GM12878 (cell line): ENCODE results near the gene CBLB. TPM values are rescaled to one million over a fixed set of nuclear protein-coding genes. Genes with fewer than 3 reads are reported as not detected.

Source experiments
- BCL3 ChIP-seq: IDR thresholded peaks from 2 replicates; pipeline ENCODE4 v1.6.1; 2011; ENCODE audit warnings: borderline replicate concordance, low read depth, mild to moderate bottlenecking, moderate library complexity, low read length; ENCODE audit not compliant: insufficient read depth, poor library complexity, severe bottlenecking
- BCLAF1 ChIP-seq: fragments of 450-650 bp; IDR thresholded peaks from 2 replicates; pipeline ENCODE4 v1.6.1; 2017; ENCODE audit warnings: antibody characterized with exemption, mild to moderate bottlenecking, moderate library complexity
- CREB1 ChIP-seq: IDR thresholded peaks from 2 replicates; pipeline ENCODE4 v1.6.1; 2012; ENCODE audit warnings: low read depth, mild to moderate bottlenecking, inconsistent platforms
- EGR1 ChIP-seq, 2 experiments: IDR thresholded peaks; 1 replicate in 1 of 2; 2 replicates in 1 of 2; pipeline ENCODE4 v1.6.1; 2011 to 2012; ENCODE audit warnings: low read depth in 2 of 2, low read length in 2 of 2, borderline replicate concordance in 1 of 2, mild to moderate bottlenecking in 1 of 2, moderate library complexity in 1 of 2
- FOS ChIP-seq: IDR thresholded peaks from 3 replicates; pipeline ENCODE4 v1.6.1; 2011; ENCODE audit warnings: borderline replicate concordance; ENCODE audit not compliant: insufficient read length; ENCODE audit errors: extremely low read depth
- GATAD2B ChIP-seq: fragments of 450-650 bp; conservative IDR thresholded peaks from 2 replicates; pipeline ENCODE4 v1.6.1; 2017; ENCODE audit warnings: low read depth, mild to moderate bottlenecking, moderate library complexity
- IRF5 ChIP-seq: fragments of 450-650 bp; IDR thresholded peaks from 2 replicates; pipeline ENCODE4 v1.6.1; 2017; ENCODE audit warnings: borderline replicate concordance
- JUND ChIP-seq: IDR thresholded peaks from 2 replicates; pipeline ENCODE4 v1.6.1; 2012; ENCODE audit warnings: low read depth, mild to moderate bottlenecking, low read length, improper control_type of control experiment, moderate library complexity
- NFYA ChIP-seq: IDR thresholded peaks from 2 replicates; pipeline ENCODE4 v1.6.1; 2011; ENCODE audit warnings: low read depth, mild to moderate bottlenecking, low read length, improper control_type of control experiment, borderline replicate concordance
- NR2C1 ChIP-seq: fragments of 450-650 bp; IDR thresholded peaks from 2 replicates; pipeline ENCODE4 v1.6.1; 2017; ENCODE audit warnings: antibody characterized with exemption, mild to moderate bottlenecking, moderate library complexity
- NR2C2 ChIP-seq: IDR thresholded peaks from 2 replicates; pipeline ENCODE4 v1.6.1; 2011; ENCODE audit warnings: borderline replicate concordance, low read depth; ENCODE audit not compliant: control insufficient read depth, insufficient read length
- NR2F1 ChIP-seq: fragments of 450-650 bp; conservative IDR thresholded peaks from 2 replicates; pipeline ENCODE4 v1.6.1; 2017; ENCODE audit warnings: mild to moderate bottlenecking
- PAX5 ChIP-seq: IDR thresholded peaks from 2 replicates; pipeline ENCODE4 v1.6.1; 2011; ENCODE audit warnings: low read depth, low read length, borderline replicate concordance
- RCOR1 ChIP-seq: conservative IDR thresholded peaks from 2 replicates; pipeline ENCODE4 v1.6.1; 2012; ENCODE audit warnings: low read depth, low read length, improper control_type of control experiment
- REST ChIP-seq: IDR thresholded peaks from 2 replicates; pipeline ENCODE4 v1.6.1; 2012; ENCODE audit warnings: mild to moderate bottlenecking, low read depth, low read length
- SMAD1 ChIP-seq: fragments of 450-650 bp; IDR thresholded peaks from 2 replicates; pipeline ENCODE4 v1.6.1; 2018; ENCODE audit warnings: mild to moderate bottlenecking, low read depth; ENCODE audit not compliant: partially characterized antibody
- SMAD5 ChIP-seq: IDR thresholded peaks from 2 replicates; pipeline ENCODE4 v1.6.1; 2016; ENCODE audit warnings: antibody characterized with exemption, low read depth
- SMARCA5 ChIP-seq: fragments of 450-650 bp; IDR thresholded peaks from 2 replicates; pipeline ENCODE4 v1.6.1; 2017; ENCODE audit warnings: mild to moderate bottlenecking
- SRF ChIP-seq, 2 experiments: IDR thresholded peaks; 2 replicates each; pipeline ENCODE4 v1.6.1; 2011; ENCODE audit warnings: low read depth in 2 of 2, low read length in 2 of 2, mild to moderate bottlenecking in 1 of 2, moderate library complexity in 1 of 2
- STAT3 ChIP-seq: IDR thresholded peaks from 2 replicates; pipeline ENCODE4 v1.6.1; 2011; ENCODE audit warnings: low read depth, low read length, improper control_type of control experiment
- TCF12 ChIP-seq: IDR thresholded peaks from 2 replicates; pipeline ENCODE4 v1.6.1; 2011; ENCODE audit warnings: low read depth, mild to moderate bottlenecking, low read length
- YY1 ChIP-seq: IDR thresholded peaks from 2 replicates; pipeline ENCODE4 v1.6.1; 2011; ENCODE audit warnings: low read depth, mild to moderate bottlenecking, low read length
- polyA plus RNA-seq, 11 experiments: library from polyadenylated mRNA; depleted of rRNA in 4 of 11; unstranded in 6 of 11; stranded (reverse) in 5 of 11; fragments of >200 nt; fragmentation: Nextera tagmentation in 4 of 11; fragmentation: Illumina TruSeq in 1 of 11; extraction: Ambion mirVana in 4 of 11; extraction: Trizol in 1 of 11; gene quantifications; 1 replicate in 1 of 11; 2 replicates in 10 of 11; pipeline versions ENCODE4 v1.2.1 to v1.2.3, GENCODE V29; 2011 to 2016; ENCODE audit warnings: inconsistent platforms in 2 of 11, missing spikeins in 2 of 11, low read depth in 1 of 11
- total RNA-seq, 4 experiments: library from RNA; depleted of rRNA in 3 of 4; stranded (reverse); fragments of >200 nt in 3 of 4; fragmentation: Illumina TruSeq in 1 of 4; extraction: Trizol in 1 of 4; gene quantifications; 2 replicates each; pipeline versions ENCODE4 v1.2.1 to v1.2.3, GENCODE V29; 2013 to 2021

Gene CBLB
- total and polyA plus RNA-seq, 10 of the 15 experiments (the other 5 are each of a cell fraction or from before 2014, with no cell fraction given) = 17.2 to 107 (median 41.9) TPM

- TF ChIP-seq CREB1 (peak; percentile 25; the same call in 1 of the 2 replicates), YY1 (no peak), FOS (no peak), RCOR1 (0 out of 2 replicates have a peak, but pooled peaks have one; percentile 63), REST (no peak), BCLAF1 (no peak), JUND (peak; percentile 87), NR2F1 (peak; percentile 53; the same call in 1 of the 2 replicates), NFYA (no peak), EGR1 (IDR thresholded peaks at IDR 0.05; ENCODE audit: borderline replicate concordance in 1 of 2, low read depth in 2 of 2, low read length in 2 of 2) (no peak), NR2C2 (no peak), PAX5 (no peak), SRF (IDR thresholded peaks at IDR 0.05; ENCODE audit: low read depth in 2 of 2, low read length in 2 of 2) (no peak), SMAD5 (no peak), SMARCA5 (0 out of 2 replicates have a peak, but pooled peaks have one; percentile 2), GATAD2B (no peak), NR2C1 (no peak), SMAD1 (no peak), TCF12 (no peak), STAT3 (no peak), BCL3 (peak; percentile 66), IRF5 (no peak)
These were observed 145.8 kb downstream of the CBLB start (continued) for GRCh38 chr3:105722943-105723556.
